HepG2 (cell line): ENCODE results near the gene UCN2. TPM values are rescaled to one million over a fixed set of nuclear protein-coding genes. Genes with fewer than 3 reads are reported as not detected.
A peak's percentile ranks its signal among the peaks of the same experiment; 100 is the strongest.

Source experiments
- ATAC-seq: fragments of 200-7000 bp; cut with Tn5 transposase; 3 replicates; pipeline ENCODE4 v1.9.1; 2020; ENCODE audit warnings: mild to moderate bottlenecking, moderate library complexity
- BruUV-seq: library from RNA; stranded (reverse); fragments of 400-500 nt; replicated peaks from 2 replicates; lab custom pipeline; 2021; lab: Mats Ljungman, UMichigan
- CTCF ChIA-PET: fragments of 300-600 bp; formaldehyde crosslinking; extraction: SDS; loops from one replicate; lab custom pipeline; 2021; ENCODE audit warnings: low total read pairs, inconsistent platforms, low intra/inter-chr PET ratio; lab: Yijun Ruan, JAX
- POLR2A ChIA-PET: fragments of 350-600 bp; sonication (Branson Sonifier 250); formaldehyde crosslinking; loops from one replicate; lab custom pipeline; 2020; ENCODE audit warnings: antibody characterized with exemption, inconsistent platforms; lab: Yijun Ruan, JAX
- DNase-seq: peaks from one replicate; pipeline ENCODE4 v3.0.0-alpha.2; 2015; ENCODE audit warnings: low spot score
- FAIRE-seq: peaks from 3 replicates; lab custom pipeline; 2011; peaks lifted over from hg19 to GRCh38; lab: Jason Lieb, UNC
- H2AFZ ChIP-seq: one replicate; pipeline ENCODE4 v1.6.1; 2011; ENCODE audit warnings: low read length, inconsistent platforms
- H3K27ac ChIP-seq: fragments of 300-600 bp; 3 replicates; pipeline ENCODE4 v1.8.0; 2011; ENCODE audit warnings: mixed run types, mild to moderate bottlenecking, mixed read lengths, low read length, inconsistent platforms; ENCODE audit not compliant: insufficient read depth; ENCODE audit errors: extremely low read length
- H3K27me3 ChIP-seq, 2 experiments: fragments of 200-600 bp in 1 of 2; 2 replicates in 1 of 2; 3 replicates in 1 of 2; pipeline versions ENCODE4 v1.6.0 to v1.8.0; 2011; ENCODE audit warnings: low read length in 2 of 2, mild to moderate bottlenecking in 2 of 2, moderate library complexity in 2 of 2, inconsistent platforms in 1 of 2; ENCODE audit not compliant: insufficient read depth in 2 of 2, control insufficient read depth in 1 of 2
- H3K36me3 ChIP-seq, 2 experiments: fragments of 200-600 bp in 1 of 2; replicated peaks in 1 of 2; 2 replicates in 1 of 2; 3 replicates in 1 of 2; pipeline versions ENCODE4 v1.5.1 to v1.8.0; 2011; ENCODE audit warnings: low read length in 2 of 2, inconsistent platforms in 1 of 2; ENCODE audit not compliant: insufficient read depth in 2 of 2, control insufficient read depth in 1 of 2
- H3K4me1 ChIP-seq: 2 replicates; pipeline ENCODE4 v1.5.1; 2012; ENCODE audit warnings: low read length, inconsistent platforms; ENCODE audit not compliant: insufficient read depth
- H3K4me2 ChIP-seq: 2 replicates; pipeline ENCODE4 v1.6.0; 2011; ENCODE audit warnings: low read depth, low read length, inconsistent platforms
- H3K4me3 ChIP-seq, 3 experiments: fragments of 200-600 bp in 1 of 3; sonication (generic), shearing (Covaris generic) in 1 of 3; replicated peaks in 1 of 3; 2 replicates each; pipeline ENCODE4 v1.5.1; 2011 to 2016; ENCODE audit warnings: low read length in 3 of 3, inconsistent platforms in 2 of 3, low read depth in 2 of 3, mild to moderate bottlenecking in 2 of 3, control low read depth in 1 of 3, mixed read lengths in 1 of 3; ENCODE audit not compliant: insufficient read depth in 1 of 3
- H3K79me2 ChIP-seq: one replicate; pipeline ENCODE4 v1.6.1; 2011; ENCODE audit warnings: low read length, inconsistent platforms; ENCODE audit not compliant: insufficient read depth
- H3K9ac ChIP-seq: 2 replicates; pipeline ENCODE4 v1.6.0; 2011; ENCODE audit warnings: mild to moderate bottlenecking, low read depth, low read length, inconsistent platforms; ENCODE audit not compliant: insufficient read depth
- H3K9me3 ChIP-seq: 2 replicates; pipeline ENCODE4 v1.5.1; 2012; ENCODE audit warnings: mild to moderate bottlenecking, low read length
- H4K20me1 ChIP-seq: 2 replicates; pipeline ENCODE4 v1.6.0; 2011; ENCODE audit warnings: inconsistent platforms, mild to moderate bottlenecking, low read length, moderate library complexity; ENCODE audit not compliant: insufficient read depth
- FOXK2 ChIP-seq: fragments of 450-650 bp; IDR thresholded peaks from 2 replicates; pipeline ENCODE4 v1.6.1; 2016
- FOXP1 ChIP-seq, 2 experiments: fragments of 450-650 bp in 1 of 2; IDR thresholded peaks; 2 replicates each; pipeline ENCODE4 v1.6.1; 2017 to 2018; ENCODE audit warnings: antibody characterized with exemption in 1 of 2
- HNRNPL ChIP-seq: fragments of 200-400 bp; formaldehyde crosslinking; IDR thresholded peaks from 2 replicates; pipeline ENCODE4 v1.6.1; 2017; ENCODE audit warnings: mild to moderate bottlenecking, low read depth, low read length
- HOXA7 ChIP-seq: sonication (generic); formaldehyde crosslinking; IDR thresholded peaks from 2 replicates; pipeline ENCODE4 v1.8.1; 2022; ENCODE audit warnings: mild to moderate bottlenecking, missing genetic modification reagents, moderate library complexity
- NBN ChIP-seq: fragments of 450-650 bp; conservative IDR thresholded peaks from 2 replicates; pipeline ENCODE4 v1.6.1; 2017
- NR1H2 ChIP-seq: sonication (generic); formaldehyde crosslinking; IDR thresholded peaks from 2 replicates; pipeline ENCODE4 v1.8.1; 2022; ENCODE audit warnings: low read depth, missing genetic modification reagents, borderline replicate concordance
- RBM22 ChIP-seq: fragments of 200-400 bp; formaldehyde crosslinking; optimal IDR thresholded peaks from 2 replicates; pipeline ENCODE3; 2017; ENCODE audit warnings: mild to moderate bottlenecking, low read length, moderate library complexity
- STAT5B ChIP-seq: sonication (generic); formaldehyde crosslinking; IDR thresholded peaks from 2 replicates; pipeline ENCODE4 v1.4.0; 2020; ENCODE audit warnings: missing genetic modification reagents
- YEATS2 ChIP-seq: sonication (generic); formaldehyde crosslinking; IDR thresholded peaks from 2 replicates; pipeline ENCODE4 v1.4.0; 2020; ENCODE audit warnings: missing genetic modification reagents, borderline replicate concordance
- ZFP37 ChIP-seq: sonication (generic); formaldehyde crosslinking; IDR thresholded peaks from 2 replicates; pipeline ENCODE4 v1.4.0; 2020; ENCODE audit warnings: missing genetic modification reagents, borderline replicate concordance
- ZNF350 ChIP-seq: sonication (generic); formaldehyde crosslinking; IDR thresholded peaks from 2 replicates; pipeline ENCODE4 v1.4.0; 2020; ENCODE audit warnings: mild to moderate bottlenecking, low read depth, missing genetic modification reagents, borderline replicate concordance
- ZNF354B ChIP-seq: sonication (generic); formaldehyde crosslinking; IDR thresholded peaks from 2 replicates; pipeline ENCODE4 v1.8.0; 2022; ENCODE audit warnings: mild to moderate bottlenecking, missing genetic modification reagents
- ZNF552 ChIP-seq: sonication (generic); formaldehyde crosslinking; IDR thresholded peaks from 2 replicates; pipeline ENCODE4 v1.9.0; 2022; ENCODE audit warnings: missing genetic modification reagents, mild to moderate bottlenecking, borderline replicate concordance
- ZNF652 ChIP-seq: IDR thresholded peaks from 2 replicates; pipeline ENCODE4 v1.6.1; 2016; ENCODE audit warnings: low read depth, borderline replicate concordance
- ZNF749 ChIP-seq: sonication (generic); formaldehyde crosslinking; IDR thresholded peaks from 2 replicates; pipeline ENCODE4 v1.8.0; 2022; ENCODE audit warnings: mild to moderate bottlenecking, missing genetic modification reagents, moderate library complexity, borderline replicate concordance
- WGBS: methylation state at CpG from one replicate; pipeline ENCODE4 v1.1.6; 2017; ENCODE audit warnings: low lambda C conversion rate; 5-methylcytosine and 5-hydroxymethylcytosine counted together
- in situ Hi-C: cut with HindIII; loops from 2 replicates; pipeline ENCODE4 v1.10.0; 2017; ENCODE audit warnings: low pct_unique_long_range_greater_than_20kb; ENCODE audit not compliant: extremely low pct_ligation_motif_present
- intact Hi-C: fragments of 100-400 bp; cut with micrococcal nuclease; formaldehyde crosslinking; loops from one replicate; pipeline ENCODE4 v1.10.0; 2022; ENCODE audit not compliant: unreplicated experiment
- polyA plus RNA-seq, 8 experiments: library from polyadenylated mRNA; depleted of rRNA in 3 of 8; stranded (reverse) in 7 of 8; unstranded in 1 of 8; fragments of >200 nt; fragmentation: Illumina TruSeq in 4 of 8; extraction: Trizol in 4 of 8; gene quantifications; 2 replicates each; pipeline versions ENCODE4 v1.2.1 to v1.2.3, GENCODE V29; 2011 to 2016; ENCODE audit warnings: low read depth in 4 of 8, missing spikeins in 1 of 8, mixed read lengths in 1 of 8; ENCODE audit not compliant: insufficient read depth in 1 of 8
- total RNA-seq, 5 experiments: library from RNA; depleted of rRNA; stranded (reverse); fragments of >200 nt; fragmentation: Illumina TruSeq; extraction: Trizol; gene quantifications; 2 replicates each; pipeline ENCODE4 v1.2.3, GENCODE V29; 2016; ENCODE audit warnings: low read depth in 1 of 5
- TF ChIP-seq, protein P1 (sequence below): fragments of 450-650 bp; IDR thresholded peaks from 2 replicates; pipeline ENCODE4 v1.6.1; 2016
- TF ChIP-seq, protein P2 (sequence below): sonication (generic); formaldehyde crosslinking; IDR thresholded peaks from 2 replicates; pipeline ENCODE4 v1.8.0; 2022; ENCODE audit warnings: missing genetic modification reagents, mild to moderate bottlenecking, borderline replicate concordance
- TF ChIP-seq, protein P3 (sequence below): sonication (generic); formaldehyde crosslinking; IDR thresholded peaks from 2 replicates; pipeline ENCODE4 v1.8.1; 2023; ENCODE audit warnings: missing genetic modification reagents, mild to moderate bottlenecking, borderline replicate concordance
- TF ChIP-seq, protein P4 (sequence below): sonication (generic); formaldehyde crosslinking; conservative IDR thresholded peaks from 2 replicates; pipeline ENCODE4 v1.8.0; 2022; ENCODE audit warnings: low read depth, missing genetic modification reagents

UCN2 gene
- total and polyA plus RNA-seq, 2 of the 13 experiments (the other 11 are each of a cell fraction or from before 2014, with no cell fraction given): 0.07 to 1.5 TPM

DNA sequence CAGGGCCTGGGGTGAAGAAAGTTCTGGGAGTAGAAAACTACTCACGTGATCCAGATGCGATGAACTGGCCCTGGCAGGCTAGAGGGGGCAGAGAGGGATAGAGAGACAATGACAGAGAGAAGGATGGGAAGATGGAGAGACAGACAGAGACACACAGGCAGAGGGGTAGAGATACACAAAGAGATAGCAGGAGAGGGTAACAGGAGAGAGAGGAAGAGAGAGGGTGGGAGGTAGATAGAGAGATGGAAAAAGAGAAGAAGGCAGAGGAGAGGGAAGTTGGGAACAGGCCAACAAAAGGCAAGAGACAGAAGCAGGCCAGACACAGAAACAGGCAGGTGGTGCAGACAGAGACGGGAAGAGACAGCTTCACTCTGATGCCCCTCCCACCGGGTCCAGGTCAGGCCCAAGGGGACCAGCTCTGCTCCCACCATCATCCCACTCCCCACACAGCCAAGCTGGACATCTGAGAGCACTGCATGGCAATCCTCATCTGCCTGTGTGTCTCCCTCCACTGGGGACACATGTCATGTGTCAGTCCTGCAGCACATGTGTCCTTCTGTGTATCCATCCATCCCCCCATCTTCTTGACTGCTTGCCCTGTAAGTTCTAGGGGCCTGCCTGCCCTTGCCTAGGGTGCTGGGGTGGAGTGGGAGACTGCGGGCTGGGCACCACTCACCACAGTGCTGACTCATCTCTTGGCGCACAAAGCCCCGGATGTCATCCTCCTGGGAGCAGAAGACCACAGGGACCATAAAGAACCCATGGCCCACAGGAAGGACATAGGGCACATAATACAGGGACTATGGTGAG, 2.2 kb upstream of the UCN2 start (continued):
- TF ChIP-seq FOXP1 (IDR thresholded peaks at IDR 0.05): no peak
- TF ChIP-seq FOXP1 (CRISPR knock-in tag; IDR thresholded peaks at IDR 0.05): no peak
- TF ChIP-seq HOXA7 (CRISPR knock-in tag): no peak
- TF ChIP-seq, protein P1, sequence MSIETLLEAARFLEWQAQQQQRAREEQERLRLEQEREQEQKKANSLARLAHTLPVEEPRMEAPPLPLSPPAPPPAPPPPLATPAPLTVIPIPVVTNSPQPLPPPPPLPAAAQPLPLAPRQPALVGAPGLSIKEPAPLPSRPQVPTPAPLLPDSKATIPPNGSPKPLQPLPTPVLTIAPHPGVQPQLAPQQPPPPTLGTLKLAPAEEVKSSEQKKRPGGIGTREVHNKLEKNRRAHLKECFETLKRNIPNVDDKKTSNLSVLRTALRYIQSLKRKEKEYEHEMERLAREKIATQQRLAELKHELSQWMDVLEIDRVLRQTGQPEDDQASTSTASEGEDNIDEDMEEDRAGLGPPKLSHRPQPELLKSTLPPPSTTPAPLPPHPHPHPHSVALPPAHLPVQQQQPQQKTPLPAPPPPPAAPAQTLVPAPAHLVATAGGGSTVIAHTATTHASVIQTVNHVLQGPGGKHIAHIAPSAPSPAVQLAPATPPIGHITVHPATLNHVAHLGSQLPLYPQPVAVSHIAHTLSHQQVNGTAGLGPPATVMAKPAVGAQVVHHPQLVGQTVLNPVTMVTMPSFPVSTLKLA: peak; percentile 79
- no peak for TF ChIP-seq ZNF350 (CRISPR knock-in tag)
- TF ChIP-seq, protein P2, sequence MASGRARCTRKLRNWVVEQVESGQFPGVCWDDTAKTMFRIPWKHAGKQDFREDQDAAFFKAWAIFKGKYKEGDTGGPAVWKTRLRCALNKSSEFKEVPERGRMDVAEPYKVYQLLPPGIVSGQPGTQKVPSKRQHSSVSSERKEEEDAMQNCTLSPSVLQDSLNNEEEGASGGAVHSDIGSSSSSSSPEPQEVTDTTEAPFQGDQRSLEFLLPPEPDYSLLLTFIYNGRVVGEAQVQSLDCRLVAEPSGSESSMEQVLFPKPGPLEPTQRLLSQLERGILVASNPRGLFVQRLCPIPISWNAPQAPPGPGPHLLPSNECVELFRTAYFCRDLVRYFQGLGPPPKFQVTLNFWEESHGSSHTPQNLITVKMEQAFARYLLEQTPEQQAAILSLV (CRISPR knock-in tag): no peak
- TF ChIP-seq HNRNPL: no peak
- no peak for TF ChIP-seq NR1H2 (CRISPR knock-in tag)
- no peak for TF ChIP-seq NBN
- no peak for TF ChIP-seq ZFP37 (CRISPR knock-in tag)
- TF ChIP-seq FOXK2: no peak

DNA sequence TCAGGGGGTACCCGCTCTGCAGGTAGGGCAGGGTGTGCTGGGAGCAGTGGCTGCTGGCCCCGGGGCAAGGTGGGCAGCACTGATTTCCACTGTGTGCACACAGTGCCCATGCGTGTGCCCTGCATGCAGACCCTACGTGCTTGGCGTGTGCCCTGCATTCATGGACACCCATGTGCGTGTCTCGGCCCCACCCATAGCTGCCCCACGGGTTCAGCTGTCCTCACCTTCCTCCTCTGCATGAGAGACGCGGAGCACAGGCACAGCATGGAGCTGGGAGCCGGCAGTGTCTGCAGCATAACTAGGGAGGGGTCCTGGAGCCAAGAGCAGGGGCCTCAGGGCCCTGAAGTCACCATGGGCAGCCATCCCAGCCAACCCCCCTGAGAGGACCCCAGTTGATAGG, 1.6 kb upstream of the UCN2 start:
- ChIA-PET POLR2A (interaction anchor here (1.7 kb wide), 1 partner anchor 92 kb away, joined by 3 read pairs; no protein-coding TSS in a partner anchor), CTCF (no interaction called here)
- Histone ChIP-seq H3K79me2 (no peaks in the 10 kb centered on the region), H3K9me3 (no peaks in the 10 kb centered on the region), H3K4me1 (peaks cover 94% of the 10 kb centered on the region), H3K36me3 (no peaks in the 10 kb centered on the region), H3K9ac (no peak overlapping the region), H3K4me3 (no peak overlapping the region), H2AFZ (no peak overlapping the region), H3K4me2 (no peak overlapping the region), H3K27me3 (no peaks in the 10 kb centered on the region; a peak in 1 of 5 replicates), H4K20me1 (no peaks in the 10 kb centered on the region), H3K27ac (no peak overlapping the region)
- DNase-seq: no peak
- BruUV-seq: no TSS peak
- no peak for ATAC-seq
- in situ Hi-C loops: no loop called here
- WGBS: 97% methylated on average over 5 of the region's 11 CpGs
- intact Hi-C loops: no loop called here
- FAIRE-seq: no peak
- TF ChIP-seq, protein P3, sequence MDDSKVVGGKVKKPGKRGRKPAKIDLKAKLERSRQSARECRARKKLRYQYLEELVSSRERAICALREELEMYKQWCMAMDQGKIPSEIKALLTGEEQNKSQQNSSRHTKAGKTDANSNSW: no peak
- TF ChIP-seq ZNF749 (CRISPR knock-in tag): no peak
- no peak for TF ChIP-seq ZNF354B (CRISPR knock-in tag)
- TF ChIP-seq, protein P4, sequence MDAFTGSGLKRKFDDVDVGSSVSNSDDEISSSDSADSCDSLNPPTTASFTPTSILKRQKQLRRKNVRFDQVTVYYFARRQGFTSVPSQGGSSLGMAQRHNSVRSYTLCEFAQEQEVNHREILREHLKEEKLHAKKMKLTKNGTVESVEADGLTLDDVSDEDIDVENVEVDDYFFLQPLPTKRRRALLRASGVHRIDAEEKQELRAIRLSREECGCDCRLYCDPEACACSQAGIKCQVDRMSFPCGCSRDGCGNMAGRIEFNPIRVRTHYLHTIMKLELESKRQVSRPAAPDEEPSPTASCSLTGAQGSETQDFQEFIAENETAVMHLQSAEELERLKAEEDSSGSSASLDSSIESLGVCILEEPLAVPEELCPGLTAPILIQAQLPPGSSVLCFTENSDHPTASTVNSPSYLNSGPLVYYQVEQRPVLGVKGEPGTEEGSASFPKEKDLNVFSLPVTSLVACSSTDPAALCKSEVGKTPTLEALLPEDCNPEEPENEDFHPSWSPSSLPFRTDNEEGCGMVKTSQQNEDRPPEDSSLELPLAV (CRISPR knock-in tag): no peak
- no peak for TF ChIP-seq YEATS2
- no peak for TF ChIP-seq ZNF552 (CRISPR knock-in tag)
- no peak for TF ChIP-seq RBM22
- no peak for TF ChIP-seq STAT5B (CRISPR knock-in tag)
- no peak for TF ChIP-seq ZNF652 (CRISPR knock-in tag)
